Trophoblast cell (in vitro differentiated cells and primary cell): ENCODE measurements around the gene BMAL1.

Experiments used
- DNase-seq, 2 donors: peaks; one replicate each; pipeline ENCODE4 v3.0.0-alpha.2; 2016
- H2AFZ ChIP-seq: 2 replicates; pipeline ENCODE4 v1.6.1; 2013; ENCODE audit warnings: low read length, moderate library complexity, mild to moderate bottlenecking; ENCODE audit not compliant: insufficient read depth, poor library complexity
- H2AK5ac ChIP-seq: 2 replicates; pipeline ENCODE4 v1.6.1; 2013; ENCODE audit warnings: mild to moderate bottlenecking, low read length
- H2BK120ac ChIP-seq: 2 replicates; pipeline ENCODE4 v1.6.1; 2013; ENCODE audit warnings: low read length, mild to moderate bottlenecking, moderate library complexity; ENCODE audit not compliant: insufficient read depth, poor library complexity
- H2BK12ac ChIP-seq: 2 replicates; pipeline ENCODE4 v1.6.1; 2013; ENCODE audit warnings: mild to moderate bottlenecking, low read length, moderate library complexity
- H2BK5ac ChIP-seq: 2 replicates; pipeline ENCODE4 v1.6.1; 2013; ENCODE audit warnings: low read length, low read depth, moderate library complexity, mild to moderate bottlenecking; ENCODE audit not compliant: poor library complexity
- H3K14ac ChIP-seq: 2 replicates; pipeline ENCODE4 v1.6.1; 2013; ENCODE audit warnings: mild to moderate bottlenecking, low read length
- H3K18ac ChIP-seq: 2 replicates; pipeline ENCODE4 v1.6.1; 2013; ENCODE audit warnings: mild to moderate bottlenecking, low read length
- H3K23ac ChIP-seq: 2 replicates; pipeline ENCODE4 v1.6.1; 2013; ENCODE audit warnings: low read length
- H3K27ac ChIP-seq: 2 replicates; pipeline ENCODE4 v1.5.1; 2013; ENCODE audit warnings: low read depth, mild to moderate bottlenecking, inconsistent platforms, low read length, moderate library complexity
- H3K27me3 ChIP-seq: 2 replicates; pipeline ENCODE4 v1.6.1; 2013; ENCODE audit warnings: inconsistent platforms, mild to moderate bottlenecking, low read length, moderate library complexity; ENCODE audit not compliant: insufficient read depth
- H3K36me3 ChIP-seq, 2 experiments: 1 replicate in 1 of 2; 2 replicates in 1 of 2; pipeline ENCODE4 v1.6.1; 2013; ENCODE audit warnings: low read length in 2 of 2, mild to moderate bottlenecking in 2 of 2, moderate library complexity in 1 of 2; ENCODE audit not compliant: insufficient read depth in 2 of 2, control insufficient read depth in 1 of 2
- H3K4ac ChIP-seq: 2 replicates; pipeline ENCODE4 v1.6.1; 2013; ENCODE audit warnings: low read depth, mild to moderate bottlenecking, low read length, moderate library complexity
- H3K4me1 ChIP-seq, 2 experiments: 1 replicate in 1 of 2; 2 replicates in 1 of 2; pipeline ENCODE4 v1.6.1; 2013; ENCODE audit warnings: low read length in 2 of 2, mild to moderate bottlenecking in 2 of 2, moderate library complexity in 1 of 2; ENCODE audit not compliant: insufficient read depth in 2 of 2, control insufficient read depth in 1 of 2
- H3K4me2 ChIP-seq: 2 replicates; pipeline ENCODE4 v1.6.1; 2013; ENCODE audit warnings: inconsistent platforms, mild to moderate bottlenecking, low read length, moderate library complexity
- H3K4me3 ChIP-seq: 2 replicates; pipeline ENCODE4 v1.5.1; 2013; ENCODE audit warnings: mild to moderate bottlenecking, low read depth, low read length, inconsistent platforms
- H3K79me1 ChIP-seq: one replicate; pipeline ENCODE4 v1.6.1; 2013; ENCODE audit warnings: low read length
- H3K79me2 ChIP-seq: 2 replicates; pipeline ENCODE4 v1.6.1; 2013; ENCODE audit warnings: low read length, mild to moderate bottlenecking; ENCODE audit not compliant: control insufficient read depth, insufficient read depth, poor library complexity
- H3K9ac ChIP-seq: 2 replicates; pipeline ENCODE4 v1.6.1; 2013; ENCODE audit warnings: mild to moderate bottlenecking, low read length
- H3K9me3 ChIP-seq: 2 replicates; pipeline ENCODE4 v1.6.1; 2013; ENCODE audit warnings: low read depth, mild to moderate bottlenecking, control low read depth, inconsistent platforms, low read length; ENCODE audit not compliant: insufficient read depth
- H4K12ac ChIP-seq: 2 replicates; pipeline ENCODE4 v1.6.1; 2013; ENCODE audit warnings: low read depth, mild to moderate bottlenecking, low read length, moderate library complexity
- H4K8ac ChIP-seq: 2 replicates; pipeline ENCODE4 v1.6.1; 2013; ENCODE audit warnings: low read depth, mild to moderate bottlenecking, low read length, moderate library complexity
- H4K91ac ChIP-seq: one replicate; pipeline ENCODE4 v1.6.1; 2013; ENCODE audit warnings: low read depth, mild to moderate bottlenecking, low read length, moderate library complexity
- WGBS: extraction: QIAGEN DNeasy Blood & Tissue Kit; methylation state at CpG from one replicate; pipeline ENCODE4 v1.1.7; 2013; ENCODE audit warnings: missing lambda C conversion rate; ENCODE audit not compliant: insufficient read length, insufficient coverage; ENCODE audit errors: extremely low coverage; 5-methylcytosine and 5-hydroxymethylcytosine counted together

The BMAL1 gene

DNA sequence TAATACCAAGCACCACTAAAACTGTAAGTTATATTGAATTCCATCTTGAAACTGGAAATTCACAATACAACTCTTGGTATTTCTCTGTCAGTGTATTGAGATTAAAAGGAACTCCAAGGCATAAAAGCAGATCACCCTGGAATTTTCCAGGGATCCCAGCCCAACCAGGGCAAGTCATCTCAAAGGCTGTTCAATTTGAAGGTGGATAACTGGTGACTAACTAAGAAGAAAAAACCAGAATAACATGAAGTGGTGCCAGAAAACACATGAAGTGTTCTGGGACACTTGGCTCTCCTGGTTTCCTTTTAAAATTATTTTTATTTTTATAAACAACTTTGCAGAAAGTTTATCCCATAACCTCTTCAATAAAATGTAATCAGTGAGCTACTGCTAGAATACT is 7.8 kb upstream of the BMAL1 start:
- no peak overlapping the region for H2BK120ac ChIP-seq
- no peak overlapping the region for H2AFZ ChIP-seq
- no peaks in the 10 kb centered on the region for H3K79me1 ChIP-seq
- H3K9ac ChIP-seq = no peak overlapping the region
- no peak overlapping the region for H2BK12ac ChIP-seq
- H3K4me1 ChIP-seq = no peaks in the 10 kb centered on the region
- no peaks in the 10 kb centered on the region for H3K36me3 ChIP-seq
- H3K14ac ChIP-seq = no peak overlapping the region
- no peak overlapping the region for H4K12ac ChIP-seq
- H3K27ac ChIP-seq = no peak overlapping the region
- H3K23ac ChIP-seq = no peak overlapping the region
- H2AK5ac ChIP-seq = no peak overlapping the region
- no peaks in the 10 kb centered on the region for H3K79me2 ChIP-seq
- no peak overlapping the region for H3K4ac ChIP-seq
- H4K8ac ChIP-seq = no peak overlapping the region
- no peak overlapping the region for H3K4me2 ChIP-seq
- H3K4me3 ChIP-seq = no peak overlapping the region
- H3K9me3 ChIP-seq = no peaks in the 10 kb centered on the region
- DNase-seq = no peak
- no peak overlapping the region for H4K91ac ChIP-seq
- no peak overlapping the region for H2BK5ac ChIP-seq
- no peak overlapping the region for H3K18ac ChIP-seq
- H3K27me3 ChIP-seq = no peaks in the 10 kb centered on the region

DNA sequence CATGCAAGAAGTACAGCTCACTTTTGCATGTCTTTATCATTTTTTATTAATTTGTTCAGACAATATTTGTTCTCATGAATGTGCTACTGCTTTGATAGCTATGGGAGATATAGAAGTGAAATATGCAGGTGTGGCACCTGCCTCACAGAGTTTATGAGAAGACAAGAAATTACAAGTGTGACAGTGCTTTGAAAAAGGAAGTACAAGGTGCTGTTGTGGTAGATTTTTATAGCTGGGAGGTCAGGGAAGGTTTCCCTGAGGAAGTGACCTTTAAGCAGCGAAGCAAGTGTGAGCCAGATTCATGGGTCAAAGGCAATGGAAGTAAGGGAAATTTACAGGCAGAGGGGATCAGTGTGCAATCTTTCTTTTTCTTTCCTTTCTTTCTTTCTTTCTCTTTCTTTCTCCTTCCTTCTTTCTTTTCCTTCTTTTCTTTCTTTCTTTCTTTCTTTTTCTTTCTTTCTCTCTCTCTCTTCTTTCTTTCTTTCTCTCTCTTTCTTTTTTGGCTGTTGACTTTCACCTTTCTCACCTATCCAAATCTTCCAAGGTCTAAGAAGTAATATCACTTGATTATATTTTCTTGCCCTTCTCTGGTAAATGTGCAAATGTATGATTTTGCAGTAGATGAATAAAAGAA is 6.4 kb upstream of the BMAL1 start:
- peaks cover 2% of the 10 kb centered on the region for H3K27me3 ChIP-seq
- no peak overlapping the region for H2BK12ac ChIP-seq
- H3K14ac ChIP-seq = no peak overlapping the region
- no peaks in the 10 kb centered on the region for H3K4me1 ChIP-seq
- WGBS = no CpG with 5 or more reads among the region's 1 CpG
- no peak overlapping the region for H4K12ac ChIP-seq
- H4K91ac ChIP-seq = no peak overlapping the region
- H2AFZ ChIP-seq = no peak overlapping the region
- H2BK5ac ChIP-seq = no peak overlapping the region
- H3K79me1 ChIP-seq = no peaks in the 10 kb centered on the region
- H3K9ac ChIP-seq = no peak overlapping the region
- no peak overlapping the region for H3K23ac ChIP-seq
- no peak overlapping the region for H3K4ac ChIP-seq
- H2BK120ac ChIP-seq = no peak overlapping the region
- H3K9me3 ChIP-seq = no peaks in the 10 kb centered on the region
- H3K18ac ChIP-seq = no peak overlapping the region
- no peak overlapping the region for H3K27ac ChIP-seq
- H3K4me3 ChIP-seq = no peak overlapping the region
- H3K36me3 ChIP-seq = no peaks in the 10 kb centered on the region
- no peak overlapping the region for H3K4me2 ChIP-seq
- H3K79me2 ChIP-seq = no peaks in the 10 kb centered on the region
- no peak for DNase-seq
- no peak overlapping the region for H4K8ac ChIP-seq
- H2AK5ac ChIP-seq = no peak overlapping the region

DNA sequence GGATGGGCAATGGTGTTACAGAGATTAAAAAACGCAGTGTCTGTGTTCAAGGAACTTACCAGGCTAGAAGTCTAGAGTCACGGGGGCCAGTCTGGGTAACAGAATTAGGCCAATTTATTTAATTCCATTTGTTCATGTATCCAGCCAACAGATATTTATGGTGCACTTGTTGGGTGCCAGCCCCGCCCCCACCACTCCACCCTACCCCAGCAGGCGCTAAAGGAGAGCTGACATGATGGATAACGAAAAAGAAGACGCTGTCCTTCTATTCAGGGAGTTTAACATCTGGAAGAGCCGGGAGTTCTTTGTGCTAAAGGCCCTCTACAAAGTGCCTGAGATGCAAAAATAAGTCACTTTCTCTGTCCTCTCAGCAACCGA is 1.1 kb upstream of the BMAL1 start:
- Histone ChIP-seq H3K4me1 (peaks cover 3 to 10% of the 10 kb centered on the region in 2 experiments), H3K4me3 (no peak overlapping the region), H3K79me2 (no peaks in the 10 kb centered on the region), H3K23ac (no peak overlapping the region), H2BK5ac (no peak overlapping the region), H3K14ac (no peak overlapping the region), H4K12ac (no peak overlapping the region), H2AK5ac (no peak overlapping the region), H3K79me1 (peaks cover 5% of the 10 kb centered on the region), H3K18ac (no peak overlapping the region), H2AFZ (no peak overlapping the region), H3K27me3 (peaks cover 21% of the 10 kb centered on the region), H2BK12ac (no peak overlapping the region), H3K9ac (no peak overlapping the region), H4K8ac (no peak overlapping the region), H3K4ac (no peak overlapping the region), H3K4me2 (peak overlapping the region; percentile 69), H3K36me3 (no peaks in the 10 kb centered on the region), H4K91ac (no peak overlapping the region), H3K27ac (no peak overlapping the region), H2BK120ac (no peak overlapping the region), H3K9me3 (peaks cover 2% of the 10 kb centered on the region)
- no CpG with 5 or more reads among the region's 8 CpGs for WGBS
- DNase-seq = no peak

DNA sequence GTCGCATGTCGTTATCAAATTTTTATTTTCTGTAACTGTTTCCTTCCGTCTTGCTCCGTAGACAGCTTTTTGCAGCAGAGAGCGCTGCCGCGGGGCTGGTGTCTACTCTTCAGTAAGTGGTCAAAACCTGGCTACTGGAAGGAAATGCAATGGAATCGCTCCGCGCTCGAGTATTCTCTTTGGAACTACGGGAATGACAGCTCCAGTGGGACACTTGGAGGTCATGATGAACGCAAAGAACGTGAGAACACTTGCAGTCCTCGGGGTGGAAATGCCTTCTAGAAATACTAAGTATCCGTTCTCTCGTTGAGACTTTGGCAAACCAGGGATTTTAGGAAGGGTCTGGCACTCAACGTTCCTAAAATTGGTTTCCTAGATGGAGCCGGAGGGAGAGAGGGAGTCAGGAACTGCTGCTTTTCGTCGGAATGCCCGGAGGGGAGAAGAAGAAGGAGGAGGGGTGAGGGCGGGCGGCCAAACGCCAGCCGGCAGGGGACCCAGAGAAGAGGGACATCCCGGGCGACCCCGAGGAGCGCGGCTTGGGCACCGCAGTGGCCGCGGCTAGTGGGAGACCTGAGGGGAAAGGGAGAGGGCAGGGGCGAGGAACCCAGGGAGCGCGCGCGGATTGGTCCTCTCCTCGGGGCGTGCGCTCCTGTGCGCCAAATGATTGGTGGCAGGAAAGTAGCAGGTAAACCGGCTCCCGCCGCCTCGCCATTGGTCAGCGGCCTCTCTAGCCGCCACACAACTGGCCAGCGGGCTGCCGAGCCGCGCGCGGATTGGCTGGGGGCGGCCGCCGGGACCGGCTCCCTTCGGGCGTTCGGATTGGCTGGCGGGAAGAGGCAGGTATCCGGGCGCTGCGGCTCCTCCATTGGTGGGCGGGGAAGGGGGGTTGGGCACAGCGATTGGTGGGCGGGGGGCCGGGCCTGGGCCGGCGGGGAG is 490 bp upstream of the BMAL1 start:
- Histone ChIP-seq H3K4me3 (peak overlapping the region; percentile 74), H2BK5ac (peak overlapping the region; percentile 26), H4K91ac (no peak overlapping the region), H4K8ac (peak overlapping the region; percentile 27), H2BK120ac (no peak overlapping the region), H2BK12ac (no peak overlapping the region), H3K23ac (no peak overlapping the region), H3K79me1 (peaks cover 5% of the 10 kb centered on the region), H3K4ac (no peak overlapping the region), H3K4me2 (peak overlapping the region; percentile 69), H2AK5ac (no peak overlapping the region), H3K14ac (no peak overlapping the region), H3K79me2 (no peaks in the 10 kb centered on the region), H3K9ac (no peak overlapping the region), H3K18ac (no peak overlapping the region), H3K4me1 (peaks cover 3 to 10% of the 10 kb centered on the region in 2 experiments), H3K9me3 (peaks cover 2% of the 10 kb centered on the region), H3K36me3 (no peaks in the 10 kb centered on the region), H3K27ac (no peak overlapping the region), H3K27me3 (peaks cover 21% of the 10 kb centered on the region), H2AFZ (peak overlapping the region; percentile 66), H4K12ac (peak overlapping the region; percentile 35)
- WGBS = no CpG with 5 or more reads among the region's 72 CpGs
- peak; percentile 98 to 99 for DNase-seq
